ENCODE results near the gene TRIM37.
A peak's percentile ranks its signal among the peaks of the same experiment; 100 is the strongest.
"Not testable (repeated sequence)": the region's sequence is repeated elsewhere in the genome, so short reads cannot be mapped to it uniquely, and the experiment has no call there.

TRIM37 gene

GRCh38 chr17:59111539-59111938, 4.9 kb upstream of the TRIM37 start:
- no peak for DNase-seq (ENCODE audit: low read depth)

DNA sequence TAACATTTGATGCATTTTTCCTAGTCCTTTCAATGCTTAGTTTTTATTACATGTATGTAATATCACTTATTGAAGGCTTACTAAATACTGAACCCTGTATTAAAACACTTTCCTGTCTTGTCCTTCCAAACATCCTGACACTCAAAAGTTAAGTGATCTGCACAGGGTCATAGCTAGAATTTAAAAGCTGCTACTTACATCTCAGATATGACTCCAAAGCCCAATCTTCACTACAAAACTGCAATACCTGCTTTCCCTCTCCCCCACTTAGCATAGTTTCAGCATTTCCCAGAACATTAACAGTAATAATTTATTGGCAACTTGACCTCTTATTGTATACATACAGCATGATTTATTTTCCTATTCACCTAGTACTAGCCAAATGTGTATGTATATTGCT, 4.3 kb upstream of the TRIM37 start:
- no peak for DNase-seq (ENCODE audit: low read depth)

GRCh38 chr17:59108400-59109102, 1.9 kb upstream of the TRIM37 start:
- DNase-seq (ENCODE audit: low read depth), result no peak

- DNase-seq (ENCODE audit: low read depth), result no peak
These were observed 608 bp upstream of the TRIM37 start for GRCh38 chr17:59107306-59107670.

DNA sequence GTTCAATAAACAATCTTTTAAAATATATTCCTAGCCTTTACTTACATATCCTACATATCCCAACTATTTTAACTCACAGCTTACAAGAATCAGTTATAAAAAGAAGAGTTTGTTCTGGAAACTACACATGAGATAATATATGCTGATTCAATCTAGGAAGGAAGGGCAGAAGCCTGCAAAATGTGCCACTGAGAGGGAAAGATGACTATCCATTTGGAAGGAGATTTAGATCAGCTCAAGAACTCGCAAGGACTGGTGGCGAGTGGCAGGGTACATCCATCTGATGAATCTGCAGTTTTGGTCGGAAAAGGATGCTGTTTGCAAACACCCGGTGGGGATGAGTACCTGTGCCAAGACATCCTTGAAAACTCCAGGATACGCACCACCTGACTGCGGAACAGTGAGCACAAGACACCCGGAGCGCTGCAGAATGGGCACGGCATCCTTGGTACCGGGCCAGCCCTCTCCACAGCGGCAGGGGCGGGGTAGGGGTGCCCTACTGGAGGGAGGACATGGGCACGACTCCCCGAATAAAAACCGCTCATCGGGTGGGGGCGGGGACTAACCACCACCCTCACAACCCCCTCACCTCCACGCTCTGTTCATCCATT, 723 bp downstream of the TRIM37 start:
- DNase-seq (ENCODE audit: low read depth), result peak; percentile 63

GRCh38 chr17:59101178-59101577, 5.5 kb downstream of the TRIM37 start:
- DNase-seq (ENCODE audit: low read depth), result no peak

DNA sequence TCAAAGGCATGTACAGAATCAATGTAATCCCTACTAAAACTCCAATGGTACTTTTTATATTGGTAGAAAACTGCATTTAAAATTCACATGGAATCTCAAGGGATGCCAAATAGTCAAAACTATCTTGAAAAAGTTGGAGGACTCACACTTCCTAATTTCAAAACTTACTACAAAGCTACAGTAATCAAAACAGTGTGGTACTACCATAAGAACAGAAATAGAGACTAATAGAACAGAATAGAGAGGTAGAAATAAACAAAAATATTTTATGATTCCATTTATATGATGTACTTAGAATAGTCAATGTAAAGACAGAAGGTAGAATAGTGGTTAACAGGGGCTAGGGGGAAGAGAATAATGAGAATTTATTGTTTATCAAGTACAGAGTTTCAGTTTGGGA, 8.8 kb downstream of the TRIM37 start:
- no peak for DNase-seq (ENCODE audit: low read depth)

GRCh38 chr17:59094861-59095530, 11.7 kb downstream of the TRIM37 start:
- no peak for DNase-seq (ENCODE audit: low read depth)

DNA sequence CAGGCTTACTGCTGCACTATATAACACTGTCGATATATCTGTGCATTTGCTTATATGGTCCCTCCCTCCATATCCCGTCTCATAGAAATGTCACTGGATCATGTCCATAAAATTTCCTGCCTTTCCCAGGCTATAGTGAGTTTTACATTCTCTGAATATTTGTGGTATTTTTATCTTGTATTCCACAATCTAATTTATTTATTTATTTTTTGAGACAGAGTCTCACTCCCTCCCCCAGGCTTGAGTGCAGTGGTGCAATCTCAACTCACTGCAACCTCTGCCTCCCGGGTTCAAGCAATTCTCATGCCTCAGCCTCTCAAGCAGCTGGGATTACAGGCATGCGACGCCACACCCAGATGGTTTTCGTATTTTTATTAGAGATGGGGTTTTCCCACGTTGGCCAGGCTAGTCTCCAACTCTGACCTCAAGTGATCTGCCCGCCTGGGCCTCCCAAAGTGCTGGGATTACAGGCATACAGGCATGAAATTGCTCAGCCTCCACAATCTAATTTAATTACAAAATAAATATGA, 12.9 kb downstream of the TRIM37 start:
- no peak for DNase-seq (ENCODE audit: low read depth)

GRCh38 chr17:59093145-59093701, 13.5 kb downstream of the TRIM37 start:
- DNase-seq (ENCODE audit: low read depth), result no peak

GRCh38 chr17:59090593-59090992, 16.1 kb downstream of the TRIM37 start:
- not testable (repeated sequence) for DNase-seq (ENCODE audit: low read depth)

GRCh38 chr17:59084154-59084553, 22.5 kb downstream of the TRIM37 start:
- DNase-seq (ENCODE audit: low read depth), result no peak

- DNase-seq (ENCODE audit: low read depth), result no peak
These were observed 32.2 kb downstream of the TRIM37 start for GRCh38 chr17:59074494-59074893.

- DNase-seq (ENCODE audit: low read depth), result no peak
These were observed 32.7 kb downstream of the TRIM37 start for GRCh38 chr17:59073972-59074371.

DNA sequence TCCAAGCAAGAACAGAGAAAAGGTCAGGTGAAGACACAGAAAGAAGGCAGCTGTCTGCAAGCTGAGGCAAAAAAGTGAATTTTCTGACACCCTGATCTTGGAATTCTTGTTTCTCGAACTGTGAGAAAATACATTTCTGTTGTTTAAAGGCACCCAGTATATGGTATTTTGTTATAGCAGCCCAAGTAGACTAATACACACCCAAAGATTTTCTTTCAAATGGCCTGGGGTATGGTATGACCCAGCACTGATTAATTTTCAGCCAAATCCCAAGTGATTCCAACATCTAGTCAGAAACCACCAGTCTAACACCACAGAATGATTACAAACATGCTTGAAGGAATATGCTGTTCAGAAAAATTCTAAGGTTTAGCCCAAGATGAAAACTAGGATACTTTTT, 36.8 kb downstream of the TRIM37 start:
- no peak for DNase-seq (ENCODE audit: low read depth)

GRCh38 chr17:59067756-59068155, 38.9 kb downstream of the TRIM37 start:
- no peak for DNase-seq (ENCODE audit: low read depth)

GRCh38 chr17:59067340-59067739, 39.3 kb downstream of the TRIM37 start:
- DNase-seq (ENCODE audit: low read depth), result no peak

- DNase-seq (ENCODE audit: low read depth), result no peak
These were observed 44.2 kb downstream of the TRIM37 start for GRCh38 chr17:59062509-59062908.

DNA sequence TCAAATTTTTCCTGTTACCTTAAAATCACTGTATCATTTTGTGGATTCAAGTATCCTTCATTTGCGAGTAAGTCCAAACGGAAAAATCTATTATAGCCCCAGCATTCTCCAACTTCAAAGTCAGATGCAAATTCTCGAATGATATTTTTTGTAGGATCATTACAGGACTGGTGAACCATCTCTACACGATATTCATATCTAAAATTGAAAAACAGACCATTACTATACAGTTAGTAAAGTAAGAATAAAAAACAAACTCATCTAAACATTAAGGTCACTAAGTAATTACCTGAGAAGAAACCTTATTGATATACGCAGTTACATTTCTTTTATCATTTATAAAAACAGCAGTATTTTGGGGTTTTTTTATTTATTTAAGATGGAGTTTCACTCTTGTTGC, 49.8 kb downstream of the TRIM37 start:
- no peak for DNase-seq (ENCODE audit: low read depth)

DNA sequence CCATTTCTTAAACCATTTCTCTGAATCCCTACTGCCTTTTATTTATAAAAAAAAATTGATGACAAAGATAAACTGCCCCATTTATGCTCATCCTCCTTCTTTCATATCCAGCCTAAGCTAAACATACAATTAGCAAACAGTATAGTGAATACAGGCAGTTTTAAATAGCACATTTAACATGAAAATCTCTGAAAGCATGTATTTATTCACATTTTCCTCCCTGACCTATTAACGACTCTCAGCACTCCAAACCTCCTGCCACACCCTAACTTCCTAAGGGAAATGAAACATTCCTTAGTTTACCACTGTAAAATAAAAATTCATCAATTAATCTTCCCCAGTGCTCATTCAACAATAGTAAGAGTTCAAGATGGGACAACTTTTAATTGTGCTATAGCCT, 56.9 kb downstream of the TRIM37 start:
- DNase-seq (ENCODE audit: low read depth), result no peak

GRCh38 chr17:59047616-59048015, 59.1 kb downstream of the TRIM37 start:
- no peak for DNase-seq (ENCODE audit: low read depth)

DNA sequence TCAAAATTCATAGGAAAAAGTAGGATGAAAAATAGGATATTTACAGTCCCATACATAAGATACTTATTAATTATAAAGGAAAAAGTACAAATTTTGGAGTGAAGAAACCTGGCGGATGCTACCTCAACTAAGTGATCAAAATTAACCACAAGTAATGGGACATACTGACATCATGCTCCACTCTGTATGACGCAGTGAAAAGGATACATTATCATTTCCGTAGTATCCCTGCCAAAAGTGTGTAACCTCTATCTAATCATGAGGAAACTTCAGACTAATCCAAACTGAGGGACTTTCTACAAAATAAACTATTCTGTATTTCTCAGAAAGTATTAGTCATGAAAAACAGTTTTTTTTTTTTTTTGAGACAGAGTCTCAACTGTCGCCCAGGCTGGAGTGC, 60.5 kb downstream of the TRIM37 start:
- DNase-seq (ENCODE audit: low read depth), result no peak

DNA sequence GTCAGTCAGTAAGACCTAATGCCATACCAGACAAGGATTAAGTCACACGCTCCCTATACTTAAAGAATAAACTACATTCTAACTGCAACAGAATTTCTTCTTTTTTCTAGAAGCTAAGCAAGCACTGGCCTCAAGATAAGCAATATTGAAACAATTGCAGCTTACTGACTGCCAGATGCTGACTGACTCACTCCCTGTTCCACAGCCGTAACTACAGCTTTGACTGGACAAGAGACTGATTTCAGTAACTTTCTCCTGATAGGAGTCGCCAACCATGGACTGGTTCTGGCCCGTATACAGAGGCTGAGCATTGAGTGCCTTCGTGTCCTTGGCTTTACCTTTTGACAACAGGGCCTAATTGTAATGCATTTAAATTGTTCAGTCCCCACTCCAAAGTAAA, 67.9 kb downstream of the TRIM37 start:
- DNase-seq (ENCODE audit: low read depth), result no peak

Measured in activated T-cell treated with anti-CD3 and anti-CD28 coated beads for 1 hour (primary cell).